OCI-LY7 (cell line): Measurements from ENCODE around the gene COL18A1. TPM values are rescaled to one million over a fixed set of nuclear protein-coding genes. Genes with fewer than 3 reads are reported as not detected.
"Not testable (repeated sequence)": the region's sequence is repeated elsewhere in the genome, so short reads cannot be mapped to it uniquely, and the experiment has no call there.

Experiments
- BruUV-seq: library from RNA; stranded (reverse); fragments of 400-500 nt; replicated peaks from 2 replicates; lab custom pipeline; 2021; lab: Mats Ljungman, UMichigan
- CTCF ChIA-PET: fragments of 300-600 bp; sonication (Branson Sonifier 250); formaldehyde crosslinking; loops from one replicate; lab custom pipeline; 2022; ENCODE audit warnings: antibody characterized with exemption; ENCODE audit not compliant: unreplicated experiment; lab: Charles Lee
- POLR2A ChIA-PET: fragments of 300-600 bp; sonication (Branson Sonifier 250); formaldehyde crosslinking; loops from one replicate; lab custom pipeline; 2022; ENCODE audit warnings: antibody characterized with exemption; lab: Charles Lee
- DNase-seq: peaks from one replicate; pipeline ENCODE4 v3.0.0-alpha.2; 2015; ENCODE audit warnings: low spot score
- H2AFZ ChIP-seq: fragments of 200-600 bp; sonication (generic), shearing (Covaris generic); 2 replicates; pipeline ENCODE4 v1.6.1; 2014; ENCODE audit warnings: mild to moderate bottlenecking, antibody characterized with exemption, low read length, moderate library complexity
- H3K27ac ChIP-seq: fragments of 200-600 bp; sonication (generic); 2 replicates; pipeline ENCODE4 v1.5.1; 2014; ENCODE audit warnings: mixed run types, low read depth, mild to moderate bottlenecking, moderate library complexity, low read length, inconsistent platforms; ENCODE audit not compliant: poor library complexity, severe bottlenecking
- H3K36me3 ChIP-seq: fragments of 200-600 bp; sonication (generic); 2 replicates; pipeline ENCODE4 v1.6.1; 2014; ENCODE audit warnings: mild to moderate bottlenecking, antibody characterized with exemption, low read length, moderate library complexity, mixed read lengths; ENCODE audit not compliant: insufficient read depth
- H3K4me1 ChIP-seq: fragments of 200-600 bp; sonication (generic); 2 replicates; pipeline ENCODE4 v1.5.1; 2014; ENCODE audit warnings: mild to moderate bottlenecking, low read length; ENCODE audit not compliant: insufficient read depth, poor library complexity, severe bottlenecking
- H3K4me2 ChIP-seq: fragments of 200-600 bp; sonication (generic); 2 replicates; pipeline ENCODE4 v1.6.1; 2014; ENCODE audit warnings: mild to moderate bottlenecking, low read length
- H3K4me3 ChIP-seq: fragments of 200-600 bp; sonication (generic); 2 replicates; pipeline ENCODE4 v1.5.1; 2014; ENCODE audit warnings: mild to moderate bottlenecking, low read depth, low read length; ENCODE audit not compliant: poor library complexity, severe bottlenecking
- H3K79me2 ChIP-seq: fragments of 200-600 bp; sonication (generic); 2 replicates; pipeline ENCODE4 v1.6.1; 2016; ENCODE audit warnings: low read depth, mild to moderate bottlenecking, low read length, moderate library complexity, mixed read lengths; ENCODE audit not compliant: insufficient read depth
- H3K9me2 ChIP-seq: fragments of 200-600 bp; sonication (generic); 2 replicates; pipeline ENCODE4 v1.6.1; 2016; ENCODE audit warnings: mild to moderate bottlenecking, low read length, mixed read lengths; ENCODE audit not compliant: insufficient read depth
- H3K9me3 ChIP-seq: fragments of 200-600 bp; sonication (generic); 2 replicates; pipeline ENCODE4 v1.6.1; 2014; ENCODE audit warnings: mild to moderate bottlenecking, mixed run types, low read length, mixed read lengths
- H4K20me1 ChIP-seq: fragments of 200-600 bp; sonication (generic); 2 replicates; pipeline ENCODE4 v1.6.1; 2014; ENCODE audit warnings: mild to moderate bottlenecking, antibody characterized with exemption, low read length, moderate library complexity, mixed read lengths; ENCODE audit not compliant: insufficient read depth
- EZH2phosphoT487 ChIP-seq: fragments of 200-600 bp; sonication (generic); IDR thresholded peaks from 2 replicates; pipeline ENCODE4 v1.6.1; 2018; ENCODE audit warnings: low read depth, borderline replicate concordance, mild to moderate bottlenecking, mixed run types, antibody characterized with exemption, low read length, moderate library complexity, mixed read lengths
- intact Hi-C: fragments of 100-400 bp; cut with micrococcal nuclease; formaldehyde crosslinking; loops from one replicate; pipeline ENCODE4 v1.10.0; 2022; ENCODE audit not compliant: unreplicated experiment
- total RNA-seq, 2 experiments: library from RNA; depleted of rRNA in 1 of 2; stranded (reverse); fragments of >200 nt in 1 of 2; shearing (Covaris generic) in 1 of 2; gene quantifications; 2 replicates each; pipeline ENCODE4 v1.2.3, GENCODE V29; 2014 to 2022
- TF ChIP-seq, protein P1 (sequence below): fragments of 200-600 bp; sonication (generic); conservative IDR thresholded peaks from 2 replicates; pipeline ENCODE4 v1.5.1; 2014; ENCODE audit warnings: mild to moderate bottlenecking, antibody characterized with exemption, low read length, moderate library complexity, mixed read lengths

COL18A1 gene
- total RNA-seq, 2 experiments from 2014 or later: 0.23 to 7.4 TPM

- H3K4me3 ChIP-seq: no peak overlapping the region
- no peak overlapping the region for H3K27ac ChIP-seq
- H3K4me2 ChIP-seq: no peak overlapping the region
- intact Hi-C loops: no loop called here
- peaks cover 13% of the 10 kb centered on the region; the same call in 1 of the 2 replicates for H3K9me3 ChIP-seq
- ChIA-PET CTCF (no interaction called here), POLR2A (interaction anchor here (0.6 kb wide), 1 partner anchor 705 kb away, joined by 3 read pairs; no protein-coding TSS in a partner anchor)
- H4K20me1 ChIP-seq: no peaks in the 10 kb centered on the region
- no peaks in the 10 kb centered on the region for H3K79me2 ChIP-seq
- no peak for TF ChIP-seq EZH2phosphoT487
- TF ChIP-seq, protein P1, sequence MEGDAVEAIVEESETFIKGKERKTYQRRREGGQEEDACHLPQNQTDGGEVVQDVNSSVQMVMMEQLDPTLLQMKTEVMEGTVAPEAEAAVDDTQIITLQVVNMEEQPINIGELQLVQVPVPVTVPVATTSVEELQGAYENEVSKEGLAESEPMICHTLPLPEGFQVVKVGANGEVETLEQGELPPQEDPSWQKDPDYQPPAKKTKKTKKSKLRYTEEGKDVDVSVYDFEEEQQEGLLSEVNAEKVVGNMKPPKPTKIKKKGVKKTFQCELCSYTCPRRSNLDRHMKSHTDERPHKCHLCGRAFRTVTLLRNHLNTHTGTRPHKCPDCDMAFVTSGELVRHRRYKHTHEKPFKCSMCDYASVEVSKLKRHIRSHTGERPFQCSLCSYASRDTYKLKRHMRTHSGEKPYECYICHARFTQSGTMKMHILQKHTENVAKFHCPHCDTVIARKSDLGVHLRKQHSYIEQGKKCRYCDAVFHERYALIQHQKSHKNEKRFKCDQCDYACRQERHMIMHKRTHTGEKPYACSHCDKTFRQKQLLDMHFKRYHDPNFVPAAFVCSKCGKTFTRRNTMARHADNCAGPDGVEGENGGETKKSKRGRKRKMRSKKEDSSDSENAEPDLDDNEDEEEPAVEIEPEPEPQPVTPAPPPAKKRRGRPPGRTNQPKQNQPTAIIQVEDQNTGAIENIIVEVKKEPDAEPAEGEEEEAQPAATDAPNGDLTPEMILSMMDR: no peak
- no peak overlapping the region for H2AFZ ChIP-seq
- no peaks in the 10 kb centered on the region for H3K9me2 ChIP-seq
- no TSS peak for BruUV-seq
- no peaks in the 10 kb centered on the region for H3K4me1 ChIP-seq
- H3K36me3 ChIP-seq: peaks cover 56% of the 10 kb centered on the region
- DNase-seq: no peak
Measured at GRCh38 chr21:45525153-45525909, 120.4 kb downstream of the COL18A1 start.

DNA sequence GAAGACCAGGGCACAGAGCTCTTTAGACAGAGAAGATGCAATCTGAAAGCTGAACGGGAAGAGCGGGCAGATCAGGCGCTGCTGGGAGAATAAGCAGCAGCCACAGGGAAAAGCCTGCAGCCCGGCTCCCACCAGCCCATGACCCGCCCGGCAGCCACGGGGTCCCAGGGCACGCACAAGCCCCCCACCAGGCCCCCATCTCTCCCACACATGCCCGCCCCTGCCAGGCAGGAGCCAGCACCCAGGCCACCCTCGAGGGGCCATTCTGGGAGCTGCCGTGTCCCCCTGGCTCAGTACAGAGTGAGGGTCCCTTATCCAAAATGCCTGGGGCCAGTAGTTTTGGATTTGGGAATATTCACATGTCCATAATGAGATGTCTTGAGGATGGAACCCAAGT lies 120.9 kb downstream of the COL18A1 start:
- ChIA-PET CTCF (no interaction called here), POLR2A (no interaction called here)
- Histone ChIP-seq H3K27ac (no peak overlapping the region), H3K9me2 (no peaks in the 10 kb centered on the region), H4K20me1 (no peaks in the 10 kb centered on the region), H2AFZ (no peak overlapping the region), H3K36me3 (peaks cover 52% of the 10 kb centered on the region), H3K4me1 (no peaks in the 10 kb centered on the region), H3K9me3 (peaks cover 10% of the 10 kb centered on the region; the same call in 1 of the 2 replicates), H3K79me2 (no peaks in the 10 kb centered on the region), H3K4me3 (no peak overlapping the region), H3K4me2 (no peak overlapping the region)
- intact Hi-C loops: no loop called here
- no peak for DNase-seq
- TF ChIP-seq EZH2phosphoT487: no peak
- TF ChIP-seq, protein P1: no peak
- BruUV-seq: no TSS peak

DNA sequence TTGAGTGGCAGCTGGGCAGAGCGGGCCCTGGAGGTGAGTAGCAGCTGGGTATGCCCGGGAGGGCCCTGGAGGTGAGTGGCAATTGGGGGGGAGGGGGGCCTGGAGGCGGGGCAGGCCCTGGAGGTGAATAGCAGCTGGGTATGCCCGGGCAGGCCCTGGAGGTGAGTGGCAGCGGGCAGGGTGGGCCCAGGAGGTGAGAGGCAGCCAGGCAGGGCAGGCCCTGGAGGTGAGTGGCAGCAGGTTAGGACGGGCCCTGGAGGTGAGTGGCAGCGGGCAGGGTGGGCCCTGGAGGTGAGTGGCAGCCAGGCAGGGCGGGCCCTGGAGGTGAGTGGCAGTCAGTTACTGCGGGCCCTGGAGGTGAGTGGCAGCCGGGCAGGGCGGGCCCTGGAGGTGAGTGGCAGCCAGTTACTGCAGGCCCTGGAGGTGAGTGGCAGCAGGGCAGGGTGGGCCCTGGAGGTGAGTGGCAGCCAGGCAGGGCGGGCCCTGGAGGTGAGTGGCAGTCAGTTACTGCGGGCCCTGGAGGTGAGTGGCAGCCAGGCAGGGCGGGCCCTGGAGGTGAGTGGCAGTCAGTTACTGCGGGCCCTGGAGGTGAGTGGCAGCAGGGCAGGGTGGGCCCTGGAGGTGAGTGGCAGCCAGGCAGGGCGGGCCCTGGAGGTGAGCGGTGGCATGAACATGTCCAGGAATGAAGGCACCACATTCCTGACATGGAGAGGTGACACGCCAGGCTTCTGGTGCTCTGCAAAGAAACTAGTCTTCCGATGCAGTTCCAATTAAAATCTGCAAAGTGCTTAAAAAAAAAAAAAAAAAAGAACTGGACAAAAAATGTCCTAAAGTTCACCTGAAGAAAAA lies 122.4 kb downstream of the COL18A1 start:
- H3K27ac ChIP-seq, H2AFZ ChIP-seq, POLR2A ChIA-PET, DNase-seq, H3K79me2 ChIP-seq, BruUV-seq, H4K20me1 ChIP-seq, H3K9me2 ChIP-seq, intact Hi-C loops, H3K4me2 ChIP-seq, H3K4me1 ChIP-seq, CTCF ChIA-PET, H3K4me3 ChIP-seq, H3K9me3 ChIP-seq: not testable (repeated sequence)
- peaks cover 38% of the 10 kb centered on the region for H3K36me3 ChIP-seq
